Thoracic aorta (tissue), 2 donors: ENCODE results near the gene CDH15. TPM values are rescaled to one million over a fixed set of nuclear protein-coding genes. Genes with fewer than 3 reads are reported as not detected.
"Not testable (repeated sequence)": the region's sequence is repeated elsewhere in the genome, so short reads cannot be mapped to it uniquely, and the experiment has no call there.

ENCODE experiments used
- ATAC-seq: fragments of 150-250 bp; one replicate; pipeline ENCODE4 v1.8.0; 2017; ENCODE audit warnings: low read depth; ENCODE audit not compliant: insufficient number of reproducible peaks, low FRiP score
- DNase-seq: peaks from one replicate; pipeline ENCODE4 v3.0.0-alpha.2; 2020; ENCODE audit warnings: low spot score
- H3K27ac ChIP-seq, 2 donors: fragments of 200-600 bp; sonication (generic); 1 replicate in 1 of 2; 2 replicates in 1 of 2; pipeline ENCODE4 v1.5.1; 2016; ENCODE audit warnings: mild to moderate bottlenecking in 2 of 2, moderate library complexity in 2 of 2
- H3K27me3 ChIP-seq: fragments of 200-600 bp; sonication (generic); replicated peaks from 2 replicates; pipeline ENCODE4 v1.6.0; 2016; ENCODE audit warnings: mild to moderate bottlenecking; ENCODE audit not compliant: insufficient read depth
- H3K36me3 ChIP-seq: fragments of 200-600 bp; sonication (generic); one replicate; pipeline ENCODE4 v1.5.1; 2016
- H3K4me1 ChIP-seq, 2 donors: fragments of 200-600 bp; sonication (generic); 1 replicate in 1 of 2; 2 replicates in 1 of 2; pipeline versions ENCODE4 v1.5.1 to v1.6.0; 2016; ENCODE audit warnings: low read depth in 2 of 2, mild to moderate bottlenecking in 1 of 2; ENCODE audit not compliant: control insufficient read depth in 1 of 2
- H3K4me3 ChIP-seq: fragments of 200-600 bp; sonication (generic); 2 replicates; pipeline ENCODE4 v1.5.1; 2016; ENCODE audit warnings: mild to moderate bottlenecking
- H3K9me3 ChIP-seq: fragments of 200-600 bp; sonication (generic); 2 replicates; pipeline ENCODE4 v1.5.1; 2016
- total RNA-seq, 2 donors: library from RNA; depleted of rRNA; stranded (reverse); fragments of >200 nt; gene quantifications; one replicate each; pipeline versions ENCODE4 v1.1.0 to v1.2.3, GENCODE V29; 2016
- TF ChIP-seq, protein P1 (sequence below): fragments of 200-600 bp; sonication (generic); IDR thresholded peaks from one replicate; pipeline ENCODE4 v1.5.1; 2019; ENCODE audit warnings: antibody characterized with exemption

Gene CDH15
- total RNA-seq, 2 donors from 2014 or later = 1.4 TPM; not detected in 1

- DNase-seq (no peak), ATAC-seq (no peak)
- no peak overlapping the region for H3K4me3 ChIP-seq
- H3K4me1 ChIP-seq = no peaks in the 10 kb centered on the region
- H3K9me3 ChIP-seq = no peaks in the 10 kb centered on the region
- TF ChIP-seq, protein P1, sequence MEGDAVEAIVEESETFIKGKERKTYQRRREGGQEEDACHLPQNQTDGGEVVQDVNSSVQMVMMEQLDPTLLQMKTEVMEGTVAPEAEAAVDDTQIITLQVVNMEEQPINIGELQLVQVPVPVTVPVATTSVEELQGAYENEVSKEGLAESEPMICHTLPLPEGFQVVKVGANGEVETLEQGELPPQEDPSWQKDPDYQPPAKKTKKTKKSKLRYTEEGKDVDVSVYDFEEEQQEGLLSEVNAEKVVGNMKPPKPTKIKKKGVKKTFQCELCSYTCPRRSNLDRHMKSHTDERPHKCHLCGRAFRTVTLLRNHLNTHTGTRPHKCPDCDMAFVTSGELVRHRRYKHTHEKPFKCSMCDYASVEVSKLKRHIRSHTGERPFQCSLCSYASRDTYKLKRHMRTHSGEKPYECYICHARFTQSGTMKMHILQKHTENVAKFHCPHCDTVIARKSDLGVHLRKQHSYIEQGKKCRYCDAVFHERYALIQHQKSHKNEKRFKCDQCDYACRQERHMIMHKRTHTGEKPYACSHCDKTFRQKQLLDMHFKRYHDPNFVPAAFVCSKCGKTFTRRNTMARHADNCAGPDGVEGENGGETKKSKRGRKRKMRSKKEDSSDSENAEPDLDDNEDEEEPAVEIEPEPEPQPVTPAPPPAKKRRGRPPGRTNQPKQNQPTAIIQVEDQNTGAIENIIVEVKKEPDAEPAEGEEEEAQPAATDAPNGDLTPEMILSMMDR = no peak
- H3K27ac ChIP-seq = no peak overlapping the region
- H3K27me3 ChIP-seq = no peaks in the 10 kb centered on the region
- no peaks in the 10 kb centered on the region for H3K36me3 ChIP-seq
These were observed 12.6 kb downstream of the CDH15 start for GRCh38 chr16:89183975-89184676.

DNA sequence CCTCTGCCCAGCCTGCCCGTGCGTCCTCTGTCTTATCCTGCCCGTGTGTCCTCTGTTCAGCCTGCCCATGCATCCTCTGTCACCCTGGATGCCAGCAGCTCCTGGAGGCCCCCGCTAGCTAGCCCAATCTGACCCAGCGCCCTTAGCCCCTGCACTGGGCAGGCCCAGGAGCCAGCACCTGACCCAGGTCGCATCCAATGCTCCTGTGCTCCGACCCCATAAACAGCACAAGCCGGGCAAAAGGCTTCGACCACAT, 13.1 kb downstream of the CDH15 start:
- no peaks in the 10 kb centered on the region for H3K27me3 ChIP-seq
- no peak overlapping the region for H3K4me3 ChIP-seq
- TF ChIP-seq, protein P1 = no peak
- no peak overlapping the region for H3K27ac ChIP-seq
- DNase-seq (no peak), ATAC-seq (no peak)
- no peaks in the 10 kb centered on the region for H3K36me3 ChIP-seq
- no peaks in the 10 kb centered on the region for H3K9me3 ChIP-seq
- no peaks in the 10 kb centered on the region for H3K4me1 ChIP-seq

- H3K27ac ChIP-seq = no peak overlapping the region
- DNase-seq = no peak
- no peaks in the 10 kb centered on the region for H3K36me3 ChIP-seq
- no peak for ATAC-seq
- H3K4me3 ChIP-seq = no peak overlapping the region
- no peaks in the 10 kb centered on the region for H3K27me3 ChIP-seq
- TF ChIP-seq, protein P1 = no peak
- H3K4me1 ChIP-seq = no peaks in the 10 kb centered on the region
- H3K9me3 ChIP-seq = no peaks in the 10 kb centered on the region
These were observed 13.6 kb downstream of the CDH15 start for GRCh38 chr16:89184933-89185794.

DNA sequence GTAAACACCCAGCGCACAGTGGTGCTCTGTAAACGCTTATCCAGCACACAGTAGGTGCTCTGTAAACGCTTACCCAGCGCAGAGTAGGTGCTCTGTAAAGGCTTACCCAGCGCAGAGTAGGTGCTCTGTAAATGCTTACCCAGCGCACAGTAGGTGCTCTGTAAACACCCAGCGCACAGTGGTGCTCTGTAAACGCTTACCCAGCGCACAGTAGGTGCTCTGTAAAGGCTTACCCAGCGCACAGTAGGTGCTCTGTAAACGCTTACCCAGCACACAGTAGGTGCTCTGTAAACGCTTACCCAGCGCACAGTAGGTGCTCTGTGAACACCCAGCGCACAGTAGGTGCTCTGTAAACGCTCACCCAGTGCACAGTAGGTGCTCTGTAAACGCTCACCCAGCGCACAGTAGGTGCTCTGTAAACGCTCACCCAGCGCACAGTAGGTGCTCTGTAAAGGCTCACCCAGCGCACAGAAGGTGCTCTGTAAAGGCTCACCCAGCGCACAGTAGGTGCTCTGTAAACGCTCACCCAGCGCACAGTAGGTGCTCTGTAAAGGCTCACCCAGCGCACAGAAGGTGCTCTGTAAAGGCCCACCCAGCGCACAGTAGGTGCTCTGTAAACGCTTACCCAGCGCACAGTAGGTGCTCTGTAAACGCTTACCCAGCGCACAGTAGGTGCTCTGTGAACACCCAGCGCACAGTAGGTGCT, 14.5 kb downstream of the CDH15 start:
- ATAC-seq, H3K27ac ChIP-seq, H3K36me3 ChIP-seq, H3K4me3 ChIP-seq, DNase-seq, H3K27me3 ChIP-seq, H3K9me3 ChIP-seq, H3K4me1 ChIP-seq: not testable (repeated sequence)

- H3K27me3 ChIP-seq, H3K27ac ChIP-seq, H3K4me3 ChIP-seq, H3K4me1 ChIP-seq, H3K36me3 ChIP-seq, DNase-seq, H3K9me3 ChIP-seq, ATAC-seq: not testable (repeated sequence)
These were observed 15.1 kb downstream of the CDH15 start for GRCh38 chr16:89186593-89187031.
